Subcutaneous adipose tissue (tissue), 4 donors: Measurements from ENCODE around the gene ANXA7. TPM values are rescaled to one million over a fixed set of nuclear protein-coding genes. Genes with fewer than 3 reads are reported as not detected.

Experiments used
- CTCF ChIP-seq: fragments of 450-650 bp; IDR thresholded peaks from one replicate; pipeline ENCODE4 v1.5.1; 2016; ENCODE audit warnings: low read depth, mild to moderate bottlenecking, control low read depth, antibody characterized with exemption, moderate library complexity
- total RNA-seq, 4 donors: library from RNA; depleted of rRNA; stranded (reverse); fragments of >200 nt; gene quantifications; one replicate each; pipeline ENCODE4 v1.1.0, GENCODE V29; 2016

The ANXA7 gene
- total RNA-seq, 4 donors from 2014 or later: 106 to 145 (median 114) TPM

DNA sequence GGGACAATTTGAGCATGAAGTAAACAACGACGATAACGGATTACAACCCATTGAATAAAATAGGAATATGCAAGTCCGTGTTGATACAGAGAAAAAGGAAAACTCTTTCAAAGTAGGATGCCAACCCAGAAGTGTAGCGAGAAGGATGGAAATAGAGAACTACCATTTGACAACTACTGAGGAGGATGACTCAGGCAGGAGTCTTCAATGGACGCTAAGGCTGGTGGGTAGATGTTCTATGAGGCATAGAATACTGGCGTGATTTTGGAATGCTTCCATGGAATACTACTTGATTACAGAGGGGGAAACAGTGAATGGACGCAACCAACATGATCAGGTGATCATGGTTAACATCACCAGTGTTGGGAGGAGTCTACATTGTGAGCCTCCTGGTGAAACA, 54.4 kb downstream of the ANXA7 start:
- no peak for TF ChIP-seq CTCF

GRCh38 chr10:73358331-73359279, 55.3 kb downstream of the ANXA7 start, which contains the start of gene CFAP70:
Gene CFAP70 (minus strand): TSS chr10:73358864. CDS start chr10:73354796, 4,068 bp downstream.
- no peak for TF ChIP-seq CTCF

DNA sequence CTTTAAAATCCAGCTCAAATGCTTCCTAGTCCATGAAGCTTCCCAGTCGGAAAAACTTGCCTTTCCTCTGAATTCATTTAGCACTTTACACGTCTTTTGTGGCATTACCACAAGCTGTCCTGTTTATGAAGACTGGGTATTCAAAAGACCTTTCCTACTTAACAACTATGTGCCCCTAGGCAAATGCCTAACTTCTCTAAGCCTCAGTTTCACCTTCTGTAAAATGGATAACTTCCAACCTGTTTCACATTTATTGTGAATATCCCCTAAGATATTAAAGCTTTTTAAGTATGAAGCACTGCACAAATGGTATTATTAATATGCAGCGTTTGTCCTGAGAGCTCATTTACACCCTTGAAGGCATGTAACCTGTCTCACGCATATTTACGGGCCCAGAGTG, 56.0 kb downstream of the ANXA7 start:
- no peak for TF ChIP-seq CTCF

DNA sequence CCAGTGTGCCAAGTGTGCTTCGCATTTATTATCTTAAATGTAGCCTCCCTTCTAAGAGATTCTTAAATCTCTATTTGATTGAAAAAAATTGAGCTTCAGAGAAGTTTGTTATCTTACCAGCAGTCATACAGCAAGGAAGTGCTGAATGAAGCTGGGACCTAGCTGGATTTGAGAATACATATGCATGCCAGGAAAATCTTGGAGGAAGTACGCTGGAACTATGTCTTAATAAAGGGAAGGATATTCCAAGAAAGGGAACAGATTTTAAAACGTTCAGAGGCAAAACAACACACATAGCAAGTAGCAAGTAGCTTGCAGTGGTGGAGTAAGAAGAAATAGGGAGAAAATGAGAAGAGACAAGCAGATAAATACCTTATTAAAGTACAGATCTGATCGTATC, 56.7 kb downstream of the ANXA7 start:
- TF ChIP-seq CTCF: no peak

DNA sequence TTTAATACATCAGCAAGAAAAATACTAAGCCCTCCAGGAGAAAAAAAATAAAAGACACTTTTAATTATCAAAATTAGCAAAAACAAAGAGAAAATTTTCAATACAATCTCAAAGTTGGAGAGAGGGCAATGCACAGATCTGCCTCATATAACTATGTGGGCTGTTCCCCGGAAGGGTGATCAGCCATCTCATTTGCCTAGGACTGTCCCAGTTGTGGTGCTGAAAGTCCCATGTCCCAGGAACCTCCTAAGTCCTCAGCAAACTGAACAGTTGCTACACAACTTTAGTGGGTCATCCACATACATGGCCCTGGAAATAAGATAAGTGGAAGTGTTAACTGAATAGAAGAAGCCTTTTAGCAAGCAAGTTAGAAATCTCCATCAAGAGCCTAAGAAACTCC, 69.6 kb downstream of the ANXA7 start:
- TF ChIP-seq CTCF: no peak

- TF ChIP-seq CTCF: no peak
These were observed 73.7 kb downstream of the ANXA7 start for GRCh38 chr10:73340121-73340520.

DNA sequence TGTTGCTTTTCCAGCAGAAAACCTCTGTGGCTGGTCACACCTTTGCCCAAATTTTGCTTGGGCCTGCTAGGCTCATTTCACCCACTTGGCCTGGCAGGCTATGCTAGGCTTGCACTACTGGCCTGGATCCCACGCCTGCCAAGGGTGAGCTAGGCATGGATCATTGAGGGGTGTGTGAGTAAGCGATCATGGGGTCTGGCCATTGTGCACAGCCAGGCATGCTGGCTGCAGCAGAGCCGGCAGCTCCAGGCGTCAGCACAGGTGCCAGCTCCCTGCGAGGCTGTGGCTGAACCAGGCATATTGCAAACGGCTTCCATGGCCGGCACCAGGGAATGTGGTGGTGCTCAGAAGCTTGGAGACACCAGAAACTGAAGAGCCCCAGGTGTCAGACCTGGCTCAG, 74.4 kb downstream of the ANXA7 start:
- no peak for TF ChIP-seq CTCF
